A549 (cell line): ENCODE results near the gene LCN15. TPM values are rescaled to one million over a fixed set of nuclear protein-coding genes. Genes with fewer than 3 reads are reported as not detected.

Experiments used
- ATAC-seq, 2 experiments: fragments of 200-7000 bp in 1 of 2; fragments of >200 bp in 1 of 2; cut with Nextera tagmentation in 1 of 2; cut with Tn5 transposase in 1 of 2; 3 replicates each; pipeline versions ENCODE4 v1.8.0 to v1.9.1; 2018 to 2020; ENCODE audit warnings: mild to moderate bottlenecking in 1 of 2, moderate library complexity in 1 of 2
- CTCF ChIA-PET: fragments of 300-600 bp; sonication (Branson Sonifier 250); formaldehyde crosslinking; extraction: SDS; loops from one replicate; lab custom pipeline; 2021; ENCODE audit warnings: antibody characterized with exemption, inconsistent platforms; lab: Yijun Ruan, JAX
- POLR2A ChIA-PET: fragments of 350-600 bp; formaldehyde crosslinking; extraction: SDS; loops from one replicate; lab custom pipeline; 2021; ENCODE audit warnings: antibody characterized with exemption, inconsistent platforms; lab: Yijun Ruan, JAX
- DNase-seq, 2 experiments: peaks; one replicate each; pipeline versions ENCODE4 v3.0.0 to v3.0.0-alpha.2; 2011 to 2016; ENCODE audit warnings: low read depth in 1 of 2, low spot score in 1 of 2
- FAIRE-seq: peaks from 2 replicates; lab custom pipeline; 2011; peaks lifted over from hg19 to GRCh38; lab: Jason Lieb, UNC
- H3K27ac ChIP-seq, 2 experiments: fragments of >200 bp; sonication (Bioruptor Twin); formaldehyde crosslinking; 3 replicates each; pipeline ENCODE4 v1.5.1; 2016 to 2017
- H3K4me1 ChIP-seq: fragments of >200 bp; sonication (Bioruptor Twin); formaldehyde crosslinking; 3 replicates; pipeline ENCODE4 v1.6.1; 2016
- H3K4me2 ChIP-seq: fragments of >200 bp; sonication (Bioruptor Twin); formaldehyde crosslinking; 3 replicates; pipeline ENCODE4 v1.6.1; 2016
- H3K4me3 ChIP-seq: fragments of >200 bp; sonication (Bioruptor Twin); formaldehyde crosslinking; 3 replicates; pipeline ENCODE4 v1.5.1; 2016
- H3K9me3 ChIP-seq: fragments of >200 bp; sonication (Bioruptor Twin); formaldehyde crosslinking; 3 replicates; pipeline ENCODE4 v1.6.1; 2016
- BHLHE40 ChIP-seq: IDR thresholded peaks from 2 replicates; pipeline ENCODE4 v1.6.1; 2012; ENCODE audit warnings: low read depth, low read length, inconsistent platforms
- CEBPB ChIP-seq, 2 experiments: fragments of >200 bp in 1 of 2; sonication (Bioruptor Twin) in 1 of 2; formaldehyde crosslinking in 1 of 2; IDR thresholded peaks; 2 replicates each; pipeline ENCODE4 v1.6.1; 2012 to 2016
- FOSL2 ChIP-seq, 2 experiments: fragments of 450-650 bp in 1 of 2; fragments of >200 bp in 1 of 2; sonication (Bioruptor Twin) in 1 of 2; formaldehyde crosslinking; IDR thresholded peaks; 2 replicates each; pipeline versions ENCODE4 v1.5.0 to v1.6.1; 2016 to 2020; ENCODE audit warnings: mild to moderate bottlenecking in 1 of 2, moderate library complexity in 1 of 2
- HEYL ChIP-seq: fragments of 250-450 bp; sonication (Bioruptor Pico); IDR thresholded peaks from 2 replicates; pipeline ENCODE4 v1.8.0; 2021; ENCODE audit warnings: mild to moderate bottlenecking, moderate library complexity
- MAFK ChIP-seq: fragments of 450-650 bp; IDR thresholded peaks from 2 replicates; pipeline ENCODE4 v1.6.1; 2014; ENCODE audit not compliant: partially characterized antibody
- RAD21 ChIP-seq, 2 experiments: fragments of >200 bp in 1 of 2; sonication (Bioruptor Twin) in 1 of 2; formaldehyde crosslinking in 1 of 2; IDR thresholded peaks in 1 of 2; conservative IDR thresholded peaks in 1 of 2; 2 replicates in 1 of 2; 3 replicates in 1 of 2; pipeline ENCODE4 v1.6.1; 2012 to 2018; ENCODE audit warnings: inconsistent platforms in 1 of 2
- RARB ChIP-seq: fragments of 250-450 bp; sonication (Bioruptor Pico); IDR thresholded peaks from 2 replicates; pipeline ENCODE4 v1.8.0; 2021; ENCODE audit warnings: mild to moderate bottlenecking, moderate library complexity
- WGBS: methylation state at CpG from one replicate; pipeline ENCODE4 v1.1.6; 2017; ENCODE audit errors: missing lambda C conversion rate; 5-methylcytosine and 5-hydroxymethylcytosine counted together
- polyA plus RNA-seq, 4 experiments: library from polyadenylated mRNA; depleted of rRNA in 3 of 4; stranded (reverse); fragments of >200 nt; fragmentation: RNase III in 1 of 4; extraction: RNeasy Plus Mini Kit Qiagen cat#74134 plus additional on column Dnase treatment in 1 of 4; gene quantifications; 2 replicates in 3 of 4; 3 replicates in 1 of 4; pipeline ENCODE4 v1.2.3, GENCODE V29; 2011 to 2017
- TF ChIP-seq, protein P1 (sequence below): fragments of >200 bp; sonication (Bioruptor Twin); formaldehyde crosslinking; IDR thresholded peaks from 3 replicates; pipeline ENCODE4 v1.5.1; 2016
- TF ChIP-seq, protein P2 (sequence below): fragments of >200 bp; sonication (Bioruptor Twin); formaldehyde crosslinking; IDR thresholded peaks from 3 replicates; pipeline ENCODE4 v1.6.1; 2016
- TF ChIP-seq, protein P3 (sequence below): fragments of 450-650 bp; IDR thresholded peaks from 2 replicates; pipeline ENCODE4 v1.6.1; 2014; ENCODE audit warnings: antibody characterized with exemption
- TF ChIP-seq, protein P4 (sequence below): fragments of 250-450 bp; sonication (Bioruptor Pico); IDR thresholded peaks from 2 replicates; pipeline ENCODE4 v1.5.0; 2020; ENCODE audit warnings: low read depth, mild to moderate bottlenecking, moderate library complexity
- TF ChIP-seq, protein P5 (sequence below): IDR thresholded peaks from 2 replicates; pipeline ENCODE4 v1.6.1; 2012

The LCN15 gene
- polyA plus RNA-seq, 2 of the 4 experiments (the other 2 are of a cell fraction) = 0.09 to 0.10 TPM

DNA sequence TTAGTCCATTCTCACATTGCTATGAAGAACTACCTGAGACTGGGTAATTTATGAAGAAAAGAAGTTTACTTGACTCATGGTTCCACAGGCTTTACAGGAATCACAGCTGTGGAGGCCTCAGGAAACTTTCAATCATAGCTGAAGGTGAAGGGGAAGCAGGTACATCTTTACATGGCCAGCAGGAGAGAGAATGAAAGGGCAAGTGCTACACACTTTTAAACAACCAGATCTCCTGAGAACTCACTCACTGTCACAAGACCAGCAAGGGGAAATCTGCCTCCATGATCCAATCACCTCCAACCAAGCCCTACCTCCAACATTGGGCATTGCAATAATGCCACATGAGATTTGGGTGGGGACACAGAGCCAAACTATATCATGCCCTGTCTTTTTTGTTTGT lies 12.5 kb downstream of the LCN15 start (continued):
- TF ChIP-seq, protein P1, sequence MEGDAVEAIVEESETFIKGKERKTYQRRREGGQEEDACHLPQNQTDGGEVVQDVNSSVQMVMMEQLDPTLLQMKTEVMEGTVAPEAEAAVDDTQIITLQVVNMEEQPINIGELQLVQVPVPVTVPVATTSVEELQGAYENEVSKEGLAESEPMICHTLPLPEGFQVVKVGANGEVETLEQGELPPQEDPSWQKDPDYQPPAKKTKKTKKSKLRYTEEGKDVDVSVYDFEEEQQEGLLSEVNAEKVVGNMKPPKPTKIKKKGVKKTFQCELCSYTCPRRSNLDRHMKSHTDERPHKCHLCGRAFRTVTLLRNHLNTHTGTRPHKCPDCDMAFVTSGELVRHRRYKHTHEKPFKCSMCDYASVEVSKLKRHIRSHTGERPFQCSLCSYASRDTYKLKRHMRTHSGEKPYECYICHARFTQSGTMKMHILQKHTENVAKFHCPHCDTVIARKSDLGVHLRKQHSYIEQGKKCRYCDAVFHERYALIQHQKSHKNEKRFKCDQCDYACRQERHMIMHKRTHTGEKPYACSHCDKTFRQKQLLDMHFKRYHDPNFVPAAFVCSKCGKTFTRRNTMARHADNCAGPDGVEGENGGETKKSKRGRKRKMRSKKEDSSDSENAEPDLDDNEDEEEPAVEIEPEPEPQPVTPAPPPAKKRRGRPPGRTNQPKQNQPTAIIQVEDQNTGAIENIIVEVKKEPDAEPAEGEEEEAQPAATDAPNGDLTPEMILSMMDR = no peak
- TF ChIP-seq, protein P2, sequence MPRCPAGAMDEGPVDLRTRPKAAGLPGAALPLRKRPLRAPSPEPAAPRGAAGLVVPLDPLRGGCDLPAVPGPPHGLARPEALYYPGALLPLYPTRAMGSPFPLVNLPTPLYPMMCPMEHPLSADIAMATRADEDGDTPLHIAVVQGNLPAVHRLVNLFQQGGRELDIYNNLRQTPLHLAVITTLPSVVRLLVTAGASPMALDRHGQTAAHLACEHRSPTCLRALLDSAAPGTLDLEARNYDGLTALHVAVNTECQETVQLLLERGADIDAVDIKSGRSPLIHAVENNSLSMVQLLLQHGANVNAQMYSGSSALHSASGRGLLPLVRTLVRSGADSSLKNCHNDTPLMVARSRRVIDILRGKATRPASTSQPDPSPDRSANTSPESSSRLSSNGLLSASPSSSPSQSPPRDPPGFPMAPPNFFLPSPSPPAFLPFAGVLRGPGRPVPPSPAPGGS = no peak

DNA sequence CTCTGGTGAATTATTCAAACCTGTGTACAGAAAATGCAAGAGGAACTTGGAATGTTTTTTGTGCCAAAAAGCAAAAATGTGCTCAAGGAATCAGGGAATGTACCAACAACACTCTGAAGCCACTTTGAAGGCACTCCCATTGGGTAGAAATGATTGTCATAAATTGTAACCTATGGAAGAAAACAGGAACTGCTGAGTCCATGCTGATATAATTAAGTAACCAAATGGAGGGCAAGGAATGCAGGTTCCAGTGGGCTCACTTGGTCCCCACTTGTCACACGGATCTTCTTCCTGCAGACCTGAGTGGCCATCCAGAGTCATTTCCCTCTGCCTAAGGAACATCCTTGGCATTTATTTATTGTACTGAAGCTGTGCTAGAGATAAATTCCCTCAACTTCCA lies 13.1 kb downstream of the LCN15 start:
- FAIRE-seq = no peak

DNA sequence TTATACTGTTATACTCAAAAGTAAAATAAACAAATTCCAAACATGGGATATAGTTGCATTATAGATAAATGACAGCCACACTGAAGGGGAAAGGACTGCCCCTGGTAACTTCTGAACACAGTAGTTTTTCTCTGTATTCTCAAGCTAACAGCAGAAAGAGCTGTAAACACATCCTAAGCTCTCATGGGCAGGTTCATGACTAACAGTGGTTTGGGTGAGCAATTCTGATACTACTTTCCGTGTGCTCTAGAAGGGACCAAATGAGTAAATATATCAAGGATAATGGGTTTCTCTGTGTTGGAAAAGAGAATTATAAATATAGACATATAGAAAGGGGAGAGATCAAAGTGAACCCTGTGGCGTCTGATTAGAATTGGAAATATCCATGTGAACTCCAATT lies 13.8 kb downstream of the LCN15 start:
- CTCF ChIA-PET = interaction anchor here (1.1 to 11.9 kb wide), 6 partner anchors 9 to 42 kb away, joined by 3 to 79 read pairs (median 3); partner anchors contain the start of gene LCN8
- no peak for DNase-seq

More for the DNA sequence above, 13.1 kb downstream of the LCN15 start:
- CTCF ChIA-PET = interaction anchor here (0.8 to 11.9 kb wide), 5 partner anchors 8 to 24 kb away, joined by 3 to 79 read pairs (median 3); partner anchors contain the start of gene LCN8
- no peak overlapping the region for H3K4me3 ChIP-seq
- POLR2A ChIA-PET = no interaction called here
- DNase-seq (no peak), ATAC-seq (no peak)
- no peak overlapping the region for H3K27ac ChIP-seq
- no peak overlapping the region for H3K4me2 ChIP-seq
- peaks cover 13% of the 10 kb centered on the region for H3K9me3 ChIP-seq
- no peaks in the 10 kb centered on the region for H3K4me1 ChIP-seq
- WGBS = 10% methylated on average over 1 of the region's 1 CpG
- no peak for TF ChIP-seq BHLHE40
- TF ChIP-seq RARB (CRISPR knock-in tag) = no peak
- no peak for TF ChIP-seq HEYL
- TF ChIP-seq, protein P3, sequence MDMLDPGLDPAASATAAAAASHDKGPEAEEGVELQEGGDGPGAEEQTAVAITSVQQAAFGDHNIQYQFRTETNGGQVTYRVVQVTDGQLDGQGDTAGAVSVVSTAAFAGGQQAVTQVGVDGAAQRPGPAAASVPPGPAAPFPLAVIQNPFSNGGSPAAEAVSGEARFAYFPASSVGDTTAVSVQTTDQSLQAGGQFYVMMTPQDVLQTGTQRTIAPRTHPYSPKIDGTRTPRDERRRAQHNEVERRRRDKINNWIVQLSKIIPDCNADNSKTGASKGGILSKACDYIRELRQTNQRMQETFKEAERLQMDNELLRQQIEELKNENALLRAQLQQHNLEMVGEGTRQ = no peak
- TF ChIP-seq, protein P4, sequence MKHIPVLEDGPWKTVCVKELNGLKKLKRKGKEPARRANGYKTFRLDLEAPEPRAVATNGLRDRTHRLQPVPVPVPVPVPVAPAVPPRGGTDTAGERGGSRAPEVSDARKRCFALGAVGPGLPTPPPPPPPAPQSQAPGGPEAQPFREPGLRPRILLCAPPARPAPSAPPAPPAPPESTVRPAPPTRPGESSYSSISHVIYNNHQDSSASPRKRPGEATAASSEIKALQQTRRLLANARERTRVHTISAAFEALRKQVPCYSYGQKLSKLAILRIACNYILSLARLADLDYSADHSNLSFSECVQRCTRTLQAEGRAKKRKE (CRISPR knock-in tag) = no peak

More for the DNA sequence above, 13.8 kb downstream of the LCN15 start:
- FAIRE-seq (no peak), ATAC-seq (no peak)
- Histone ChIP-seq H3K27ac (no peak overlapping the region), H3K4me1 (no peaks in the 10 kb centered on the region), H3K9me3 (peaks cover 13% of the 10 kb centered on the region), H3K4me3 (no peak overlapping the region), H3K4me2 (no peak overlapping the region)
- WGBS = 44% methylated on average over 2 of the region's 2 CpGs
- TF ChIP-seq FOSL2 (IDR thresholded peaks at IDR 0.05) (no peak), FOSL2 (CRISPR knock-in tag; IDR thresholded peaks at IDR 0.05) (no peak), RARB (CRISPR knock-in tag) (no peak), CEBPB (IDR thresholded peaks at IDR 0.05) (no peak), BHLHE40 (no peak), MAFK (no peak), RAD21 (conservative IDR thresholded peaks at IDR 0.05 in 1 of 2, IDR thresholded peaks at IDR 0.05 in 1 of 2) (no peak)
- TF ChIP-seq, protein P5, sequence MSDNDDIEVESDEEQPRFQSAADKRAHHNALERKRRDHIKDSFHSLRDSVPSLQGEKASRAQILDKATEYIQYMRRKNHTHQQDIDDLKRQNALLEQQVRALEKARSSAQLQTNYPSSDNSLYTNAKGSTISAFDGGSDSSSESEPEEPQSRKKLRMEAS = no peak
- TF ChIP-seq, protein P2 = no peak
- POLR2A ChIA-PET = no interaction called here
